Measurements from ENCODE around the gene CYP2U1. TPM values are rescaled to one million over a fixed set of nuclear protein-coding genes. Genes with fewer than 3 reads are reported as not detected.

The CYP2U1 gene
- total and polyA plus RNA-seq, 9 of the 15 experiments (the other 6 are each of a cell fraction or from before 2014, with no cell fraction given) = 0.03 to 0.15 (median 0.07) TPM

DNA sequence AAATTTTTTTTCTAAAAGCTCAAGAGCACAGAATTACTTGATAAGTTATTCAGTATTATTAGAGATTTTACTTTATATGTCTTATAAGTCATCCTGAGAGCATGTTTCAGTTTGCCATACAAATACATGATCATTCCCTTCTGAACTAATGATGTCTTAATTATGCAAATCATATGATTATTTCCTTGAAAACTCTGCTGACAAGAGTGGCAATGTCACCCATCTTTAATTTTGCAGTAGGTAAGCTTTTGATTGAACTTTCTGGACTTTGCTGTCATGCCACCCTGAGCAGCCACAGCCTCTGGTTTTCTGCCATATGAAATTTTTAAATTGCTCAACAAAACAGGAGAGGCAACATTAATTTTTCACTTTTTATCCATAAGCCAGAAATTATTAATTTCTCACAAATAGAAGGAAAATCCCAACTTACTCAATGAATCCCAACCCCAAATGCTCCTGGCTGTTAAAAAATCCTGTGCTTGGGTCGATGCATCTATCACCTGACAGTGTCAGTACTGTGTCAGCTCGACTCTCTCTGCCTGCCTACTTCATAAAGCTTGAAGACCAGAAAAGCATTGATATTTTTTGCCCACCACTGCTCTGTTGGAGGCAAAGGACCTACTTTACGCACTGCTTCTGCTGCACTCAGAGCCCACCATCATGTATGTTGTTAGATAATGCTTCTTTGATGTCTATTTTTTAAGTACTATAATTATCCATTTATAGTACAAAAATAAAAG lies 46.8 kb downstream of the CYP2U1 start:
- H3K4me3 ChIP-seq = no peak overlapping the region
- BruUV-seq (replicated peaks) = no TSS peak
- no peak overlapping the region for H2AFZ ChIP-seq (ENCODE audit: low read depth, low read length)
- FAIRE-seq (no peak), ATAC-seq (no peak), DNase-seq (ENCODE audit: extremely low read depth in 1 of 4, low spot score in 3 of 4) (no peak)
- H3K36me3 ChIP-seq (ENCODE audit: control insufficient read depth, insufficient read depth, low read length) = no peaks in the 10 kb centered on the region
- H3K9me3 ChIP-seq (replicated peaks; ENCODE audit: control insufficient read depth, insufficient read depth, low read depth, low read length) = peaks cover 2% of the 10 kb centered on the region
- no peak overlapping the region for H3K27ac ChIP-seq (ENCODE audit: extremely low read depth, low read depth, low read length)
- no peaks in the 10 kb centered on the region for H3K9me1 ChIP-seq (ENCODE audit: control insufficient read depth, insufficient read depth, low read length)
- TF ChIP-seq, protein P1, sequence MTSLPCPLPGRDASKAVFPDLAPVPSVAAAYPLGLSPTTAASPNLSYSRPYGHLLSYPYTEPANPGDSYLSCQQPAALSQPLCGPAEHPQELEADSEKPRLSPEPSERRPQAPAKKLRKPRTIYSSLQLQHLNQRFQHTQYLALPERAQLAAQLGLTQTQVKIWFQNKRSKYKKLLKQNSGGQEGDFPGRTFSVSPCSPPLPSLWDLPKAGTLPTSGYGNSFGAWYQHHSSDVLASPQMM (CRISPR knock-in tag; IDR thresholded peaks at IDR 0.05) = no peak
- TF ChIP-seq ZNF583 (CRISPR knock-in tag; IDR thresholded peaks at IDR 0.05) (no peak), ZNF239 (CRISPR knock-in tag; IDR thresholded peaks at IDR 0.05) (no peak), ZNF507 (tag; conservative IDR thresholded peaks at IDR 0.05) (no peak), MAFG (tag; conservative IDR thresholded peaks at IDR 0.05) (no peak), CHD1 (IDR thresholded peaks at IDR 0.05; ENCODE audit: low read length) (no peak), MIER1 (IDR thresholded peaks at IDR 0.05; ENCODE audit: low read depth) (no peak), ASH1L (IDR thresholded peaks at IDR 0.05; ENCODE audit: borderline replicate concordance, low read depth, partially characterized antibody) (no peak), U2AF1 (optimal IDR thresholded peaks at IDR 0.05; ENCODE audit: low read depth, low read length) (no peak)
- TF ChIP-seq, protein P2, sequence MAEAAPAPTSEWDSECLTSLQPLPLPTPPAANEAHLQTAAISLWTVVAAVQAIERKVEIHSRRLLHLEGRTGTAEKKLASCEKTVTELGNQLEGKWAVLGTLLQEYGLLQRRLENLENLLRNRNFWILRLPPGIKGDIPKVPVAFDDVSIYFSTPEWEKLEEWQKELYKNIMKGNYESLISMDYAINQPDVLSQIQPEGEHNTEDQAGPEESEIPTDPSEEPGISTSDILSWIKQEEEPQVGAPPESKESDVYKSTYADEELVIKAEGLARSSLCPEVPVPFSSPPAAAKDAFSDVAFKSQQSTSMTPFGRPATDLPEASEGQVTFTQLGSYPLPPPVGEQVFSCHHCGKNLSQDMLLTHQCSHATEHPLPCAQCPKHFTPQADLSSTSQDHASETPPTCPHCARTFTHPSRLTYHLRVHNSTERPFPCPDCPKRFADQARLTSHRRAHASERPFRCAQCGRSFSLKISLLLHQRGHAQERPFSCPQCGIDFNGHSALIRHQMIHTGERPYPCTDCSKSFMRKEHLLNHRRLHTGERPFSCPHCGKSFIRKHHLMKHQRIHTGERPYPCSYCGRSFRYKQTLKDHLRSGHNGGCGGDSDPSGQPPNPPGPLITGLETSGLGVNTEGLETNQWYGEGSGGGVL (CRISPR knock-in tag; IDR thresholded peaks at IDR 0.05) = no peak
- no peak overlapping the region for H3K9ac ChIP-seq (ENCODE audit: insufficient read depth in 1 of 2, low read depth in 2 of 2, low read length in 2 of 2)
- in situ Hi-C loops (cut with MboI) = no loop called here
- 13% methylated on average over 3 of the region's 3 CpGs for WGBS (ENCODE audit: insufficient coverage, low coverage, missing lambda C conversion rate)
- no peaks in the 10 kb centered on the region for H3K4me1 ChIP-seq (replicated peaks in 1 of 2; ENCODE audit: control insufficient read depth in 2 of 2, insufficient read depth in 2 of 2, low read length in 2 of 2)
- intact Hi-C loops (cut with micrococcal nuclease) = no loop called here
- no peaks in the 10 kb centered on the region for H3K27me3 ChIP-seq (ENCODE audit: control insufficient read depth in 2 of 2, insufficient read depth in 2 of 2, low read length in 2 of 2)
- no peaks in the 10 kb centered on the region for H4K20me1 ChIP-seq (replicated peaks; ENCODE audit: control insufficient read depth, insufficient read depth, low read length)
- POLR2A ChIA-PET = no interaction called here
- CTCF ChIA-PET (ENCODE audit: low intra/inter-chr PET ratio) = no interaction called here
- H3K79me2 ChIP-seq (ENCODE audit: control insufficient read depth, insufficient read depth, low read length) = no peaks in the 10 kb centered on the region
- H3K4me2 ChIP-seq (ENCODE audit: insufficient read depth, low read length) = no peak overlapping the region
